Epithelial cell of prostate (primary cell): ENCODE measurements around the gene ESRRA.

ENCODE experiments used
- DNase-seq: peaks from one replicate; pipeline ENCODE4 v3.0.0-alpha.2; 2011; ENCODE audit warnings: low read depth, low spot score
- H3K27ac ChIP-seq: fragments of 450-650 bp; 2 replicates; pipeline ENCODE4 v1.5.1; 2017; ENCODE audit warnings: mild to moderate bottlenecking

Gene ESRRA

DNA sequence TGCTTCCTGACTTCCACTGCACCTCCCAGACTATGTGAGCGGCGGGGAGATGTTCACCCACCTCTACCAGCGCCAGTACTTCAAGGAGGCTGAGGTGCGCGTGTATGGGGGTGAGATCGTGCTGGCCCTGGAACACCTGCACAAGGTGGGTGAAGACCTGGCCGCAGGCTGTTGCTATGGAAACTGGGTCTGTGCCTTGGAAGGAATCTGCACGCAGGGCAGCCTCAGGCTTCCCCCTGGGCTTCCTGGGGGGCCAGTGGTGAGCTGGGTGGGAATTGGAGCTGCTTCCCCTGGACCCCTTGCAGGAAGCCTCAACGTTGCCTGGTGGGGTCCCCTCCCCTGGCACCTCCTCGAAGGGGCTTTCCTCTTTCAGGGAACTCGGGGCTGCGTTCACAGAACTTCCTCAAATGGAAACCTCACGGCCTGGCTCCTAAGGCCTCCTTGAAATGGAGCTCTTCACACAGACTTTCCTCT lies 55.2 kb downstream of the ESRRA start:
- H3K27ac ChIP-seq: no peak overlapping the region

GRCh38 chr11:64361659-64362058 lies 56.3 kb downstream of the ESRRA start:
- no peak for DNase-seq
- H3K27ac ChIP-seq: no peak overlapping the region

More for the DNA sequence above, 55.2 kb downstream of the ESRRA start:
- no peak for DNase-seq

- no peak for DNase-seq
- H3K27ac ChIP-seq: no peak overlapping the region
Observed at GRCh38 chr11:64362339-64362738, 57.0 kb downstream of the ESRRA start.

GRCh38 chr11:64364435-64364834 lies 59.1 kb downstream of the ESRRA start:
- no peak overlapping the region for H3K27ac ChIP-seq
- DNase-seq: no peak

DNA sequence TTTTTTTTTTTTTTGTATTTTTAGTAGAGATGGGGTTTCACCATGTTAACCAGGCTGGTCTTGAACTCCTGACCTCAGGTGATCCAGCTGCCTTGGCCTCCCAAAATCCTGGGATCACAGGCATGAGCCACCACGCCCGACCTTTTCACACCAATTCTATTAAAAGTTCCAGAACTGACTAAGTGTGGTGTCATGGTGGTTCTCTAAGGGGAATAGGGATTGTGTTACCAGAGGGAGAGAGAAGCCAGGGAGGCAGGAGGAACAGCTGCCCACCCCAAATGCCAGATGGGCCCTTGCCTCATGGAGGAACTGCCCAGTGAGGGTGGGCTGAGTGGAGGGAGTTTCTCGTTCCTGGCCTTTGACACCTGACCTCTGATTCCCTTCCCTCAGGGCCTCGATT lies 59.6 kb downstream of the ESRRA start:
- DNase-seq: no peak
- no peak overlapping the region for H3K27ac ChIP-seq
